Raji (cell line): ENCODE data around the gene ELFN1.

Experiments
- POLR2A ChIP-seq: IDR thresholded peaks from 2 replicates; pipeline ENCODE4 v1.6.1; 2011; ENCODE audit warnings: low read depth, low read length, control low read depth; ENCODE audit not compliant: insufficient read depth

Gene ELFN1

DNA sequence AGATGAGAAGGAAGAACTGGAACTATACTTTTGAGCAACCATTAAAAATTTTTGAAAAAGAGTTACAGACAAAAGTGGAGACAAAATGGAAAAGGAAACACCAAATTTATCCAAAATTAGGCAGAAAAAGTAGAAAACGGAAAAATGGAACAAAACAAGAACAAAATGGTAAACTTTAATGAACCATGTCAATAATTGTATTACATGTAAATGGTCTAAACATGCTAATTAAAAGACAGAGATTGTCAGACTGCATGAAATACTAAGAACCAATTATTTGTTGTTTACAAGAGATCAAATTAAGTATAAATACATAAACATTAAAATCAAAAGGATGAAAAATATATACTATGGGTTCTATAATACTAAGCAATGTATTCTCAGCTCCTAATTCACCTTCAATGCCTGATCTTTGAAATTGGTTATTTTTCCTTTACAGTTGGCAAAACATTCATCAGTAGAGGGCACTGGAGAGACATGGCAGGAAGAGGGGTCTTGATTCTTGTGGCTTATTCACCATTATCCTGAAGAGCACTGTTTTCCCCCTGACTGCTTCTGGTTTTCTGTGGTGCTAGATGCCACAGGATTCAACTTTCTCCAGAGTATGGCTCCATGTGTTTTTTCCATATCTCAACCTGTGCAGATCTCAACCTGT, 124.9 kb downstream of the ELFN1 start:
- TF ChIP-seq POLR2A = no peak
